Suprapubic skin (tissue), 4 donors: ENCODE measurements around the gene SLCO3A1. TPM values are rescaled to one million over a fixed set of nuclear protein-coding genes. Genes with fewer than 3 reads are reported as not detected.

Experiments
- DNase-seq, 2 donors: peaks; one replicate each; pipeline ENCODE4 v3.0.0-alpha.2; 2019; ENCODE audit warnings: low spot score in 2 of 2
- H3K27ac ChIP-seq: fragments of 200-600 bp; sonication (generic); one replicate; pipeline ENCODE4 v1.5.1; 2019
- H3K27me3 ChIP-seq: fragments of 200-600 bp; sonication (generic); one replicate; pipeline ENCODE4 v1.5.1; 2019
- H3K36me3 ChIP-seq: fragments of 200-600 bp; sonication (generic); one replicate; pipeline ENCODE4 v1.5.1; 2019
- H3K4me1 ChIP-seq: fragments of 200-600 bp; sonication (generic); one replicate; pipeline ENCODE4 v1.5.1; 2019
- H3K4me3 ChIP-seq: fragments of 200-600 bp; sonication (generic); one replicate; pipeline ENCODE4 v1.5.1; 2019; ENCODE audit warnings: mild to moderate bottlenecking
- H3K9me3 ChIP-seq: fragments of 200-600 bp; sonication (generic); one replicate; pipeline ENCODE4 v1.5.1; 2019
- EP300 ChIP-seq: sonication (generic); formaldehyde crosslinking; IDR thresholded peaks from one replicate; pipeline ENCODE4 v1.6.1; 2017; ENCODE audit warnings: antibody characterized with exemption
- POLR2A ChIP-seq, 2 donors: fragments of 450-650 bp; IDR thresholded peaks; one replicate each; pipeline ENCODE4 v1.6.1; 2017; ENCODE audit warnings: antibody characterized with exemption in 2 of 2, mild to moderate bottlenecking in 2 of 2, moderate library complexity in 2 of 2
- POLR2AphosphoS5 ChIP-seq, 3 donors: sonication (generic); formaldehyde crosslinking; IDR thresholded peaks; one replicate each; pipeline ENCODE4 v1.6.1; 2017; ENCODE audit warnings: antibody characterized with exemption in 3 of 3
- WGBS: methylation state at CpG from one replicate; pipeline ENCODE4 v1.1.5; 2018; 5-methylcytosine and 5-hydroxymethylcytosine counted together
- total RNA-seq, 4 donors: library from RNA; depleted of rRNA; stranded (reverse); fragments of >200 nt; gene quantifications; one replicate each; pipeline ENCODE4 v1.1.0, GENCODE V29; 2016
- TF ChIP-seq, protein P1 (sequence below), 2 donors: fragments of 200-600 bp in 1 of 2; fragments of 450-650 bp in 1 of 2; sonication (generic) in 1 of 2; IDR thresholded peaks; one replicate each; pipeline ENCODE4 v1.5.1; 2016 to 2019; ENCODE audit warnings: antibody characterized with exemption in 2 of 2, mild to moderate bottlenecking in 1 of 2, moderate library complexity in 1 of 2

Gene SLCO3A1
- total RNA-seq, 4 donors from 2014 or later: 29.0 to 131 (median 44.6) TPM

DNA sequence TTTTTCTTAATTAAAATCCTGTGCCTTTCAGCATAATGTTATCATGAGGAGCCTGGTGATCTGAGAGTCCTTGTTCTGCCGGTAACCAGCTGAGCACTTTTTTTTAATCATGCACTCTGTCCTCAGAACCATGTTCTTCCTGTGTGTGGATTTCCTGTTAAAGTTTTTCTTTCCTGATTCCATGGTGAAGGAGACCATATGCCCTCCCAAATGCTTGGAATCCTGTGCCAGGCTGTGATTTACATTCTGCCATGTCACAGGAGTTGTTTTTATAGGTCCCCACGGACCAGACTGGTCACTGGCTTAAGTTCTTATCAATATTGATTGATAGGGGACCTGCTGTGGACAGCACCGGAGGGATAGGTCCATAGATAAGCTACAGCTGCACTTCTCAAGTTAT lies 257.8 kb downstream of the SLCO3A1 start:
- H3K36me3 ChIP-seq: peaks cover 10% of the 10 kb centered on the region
- no peak overlapping the region for H3K27ac ChIP-seq
- no peak for DNase-seq
- no peak overlapping the region for H3K4me3 ChIP-seq
- no peaks in the 10 kb centered on the region for H3K27me3 ChIP-seq
- H3K9me3 ChIP-seq: no peaks in the 10 kb centered on the region
- WGBS: 79% methylated on average over 3 of the region's 3 CpGs
- TF ChIP-seq POLR2A (IDR thresholded peaks at IDR 0.05) (no peak), EP300 (no peak), POLR2AphosphoS5 (IDR thresholded peaks at IDR 0.05) (no peak)
- TF ChIP-seq, protein P1, sequence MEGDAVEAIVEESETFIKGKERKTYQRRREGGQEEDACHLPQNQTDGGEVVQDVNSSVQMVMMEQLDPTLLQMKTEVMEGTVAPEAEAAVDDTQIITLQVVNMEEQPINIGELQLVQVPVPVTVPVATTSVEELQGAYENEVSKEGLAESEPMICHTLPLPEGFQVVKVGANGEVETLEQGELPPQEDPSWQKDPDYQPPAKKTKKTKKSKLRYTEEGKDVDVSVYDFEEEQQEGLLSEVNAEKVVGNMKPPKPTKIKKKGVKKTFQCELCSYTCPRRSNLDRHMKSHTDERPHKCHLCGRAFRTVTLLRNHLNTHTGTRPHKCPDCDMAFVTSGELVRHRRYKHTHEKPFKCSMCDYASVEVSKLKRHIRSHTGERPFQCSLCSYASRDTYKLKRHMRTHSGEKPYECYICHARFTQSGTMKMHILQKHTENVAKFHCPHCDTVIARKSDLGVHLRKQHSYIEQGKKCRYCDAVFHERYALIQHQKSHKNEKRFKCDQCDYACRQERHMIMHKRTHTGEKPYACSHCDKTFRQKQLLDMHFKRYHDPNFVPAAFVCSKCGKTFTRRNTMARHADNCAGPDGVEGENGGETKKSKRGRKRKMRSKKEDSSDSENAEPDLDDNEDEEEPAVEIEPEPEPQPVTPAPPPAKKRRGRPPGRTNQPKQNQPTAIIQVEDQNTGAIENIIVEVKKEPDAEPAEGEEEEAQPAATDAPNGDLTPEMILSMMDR (IDR thresholded peaks at IDR 0.05): no peak
- H3K4me1 ChIP-seq: peaks cover 11% of the 10 kb centered on the region

DNA sequence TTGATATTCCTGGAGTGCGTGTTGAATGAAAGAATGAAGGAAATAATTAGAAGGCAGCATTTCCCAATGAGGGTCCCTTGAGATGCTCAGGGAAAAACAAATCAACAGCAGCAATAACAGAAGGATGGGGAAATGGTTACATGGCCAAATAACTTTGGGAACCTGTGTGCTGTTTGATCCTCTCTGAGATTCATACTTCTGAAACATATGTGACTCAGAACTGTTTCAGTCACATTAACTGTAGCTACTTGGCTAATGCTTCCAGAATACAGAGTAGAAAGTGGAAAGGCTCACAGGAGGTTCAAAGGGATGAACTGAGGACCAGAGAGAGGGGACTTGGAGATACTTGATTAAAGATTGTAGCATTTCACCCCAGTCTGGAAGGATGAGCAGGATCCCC lies 258.2 kb downstream of the SLCO3A1 start:
- Histone ChIP-seq H3K27me3 (no peaks in the 10 kb centered on the region), H3K4me1 (peaks cover 15% of the 10 kb centered on the region), H3K9me3 (no peaks in the 10 kb centered on the region), H3K27ac (no peak overlapping the region), H3K4me3 (no peak overlapping the region), H3K36me3 (peaks cover 6% of the 10 kb centered on the region)
- 70% methylated on average over 1 of the region's 1 CpG for WGBS
- no peak for TF ChIP-seq POLR2A (IDR thresholded peaks at IDR 0.05)
- no peak for TF ChIP-seq EP300
- no peak for TF ChIP-seq POLR2AphosphoS5 (IDR thresholded peaks at IDR 0.05)
- TF ChIP-seq, protein P1 (IDR thresholded peaks at IDR 0.05): no peak
- no peak for DNase-seq

DNA sequence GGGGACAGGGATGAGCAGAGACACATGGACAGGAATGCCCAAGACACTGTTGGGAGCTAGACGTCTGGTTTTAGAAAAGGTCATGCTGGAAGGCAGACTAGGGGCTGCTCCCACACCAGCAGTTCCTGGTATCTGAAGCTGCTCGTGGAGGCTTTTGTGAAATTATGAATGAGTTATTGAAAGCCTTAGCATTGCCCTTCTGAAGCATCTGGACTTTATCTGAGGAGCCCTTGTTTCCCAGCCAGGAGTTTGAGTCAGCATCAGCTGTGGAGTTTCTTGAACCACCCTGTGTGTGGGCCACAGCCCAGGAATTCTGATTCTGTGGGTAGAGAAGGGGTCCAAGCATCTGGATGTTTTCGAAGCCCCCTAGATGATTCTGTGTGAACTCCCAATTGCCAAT lies 258.7 kb downstream of the SLCO3A1 start:
- H3K9me3 ChIP-seq: no peaks in the 10 kb centered on the region
- TF ChIP-seq EP300 (no peak), POLR2AphosphoS5 (IDR thresholded peaks at IDR 0.05) (no peak), POLR2A (IDR thresholded peaks at IDR 0.05) (no peak)
- TF ChIP-seq, protein P1 (IDR thresholded peaks at IDR 0.05): no peak
- DNase-seq: no peak
- H3K27ac ChIP-seq: no peak overlapping the region
- no peak overlapping the region for H3K4me3 ChIP-seq
- no peaks in the 10 kb centered on the region for H3K27me3 ChIP-seq
- WGBS: 42% methylated on average over 3 of the region's 3 CpGs
- H3K4me1 ChIP-seq: peaks cover 19% of the 10 kb centered on the region
- peaks cover 4% of the 10 kb centered on the region for H3K36me3 ChIP-seq

DNA sequence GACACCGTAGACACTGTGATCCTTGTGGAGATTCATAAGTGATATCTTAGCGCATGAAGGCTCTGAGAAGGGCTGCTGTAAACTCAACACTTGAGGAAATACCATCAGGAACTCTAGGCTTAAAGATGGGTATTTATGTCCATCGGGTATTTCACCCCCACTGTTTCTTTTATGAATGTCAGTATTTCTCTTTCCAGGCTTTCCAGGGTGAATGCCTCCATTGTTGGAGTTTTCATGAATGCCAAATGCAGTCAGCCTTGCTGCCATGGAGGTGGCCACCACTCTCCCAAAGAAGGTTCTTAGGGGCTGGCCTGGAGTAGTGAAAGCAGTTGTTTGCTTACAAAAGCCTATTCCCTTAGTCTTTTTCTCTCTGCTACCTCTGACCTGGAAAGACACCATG lies 259.2 kb downstream of the SLCO3A1 start:
- Histone ChIP-seq H3K4me1 (peaks cover 23% of the 10 kb centered on the region), H3K9me3 (no peaks in the 10 kb centered on the region), H3K27ac (no peak overlapping the region), H3K27me3 (no peaks in the 10 kb centered on the region), H3K4me3 (no peak overlapping the region), H3K36me3 (peaks cover 4% of the 10 kb centered on the region)
- no peak for DNase-seq
- no peak for TF ChIP-seq POLR2A (IDR thresholded peaks at IDR 0.05)
- no peak for TF ChIP-seq EP300
- TF ChIP-seq, protein P1 (IDR thresholded peaks at IDR 0.05): no peak
- no peak for TF ChIP-seq POLR2AphosphoS5 (IDR thresholded peaks at IDR 0.05)
- WGBS: 84% methylated on average over 3 of the region's 3 CpGs

DNA sequence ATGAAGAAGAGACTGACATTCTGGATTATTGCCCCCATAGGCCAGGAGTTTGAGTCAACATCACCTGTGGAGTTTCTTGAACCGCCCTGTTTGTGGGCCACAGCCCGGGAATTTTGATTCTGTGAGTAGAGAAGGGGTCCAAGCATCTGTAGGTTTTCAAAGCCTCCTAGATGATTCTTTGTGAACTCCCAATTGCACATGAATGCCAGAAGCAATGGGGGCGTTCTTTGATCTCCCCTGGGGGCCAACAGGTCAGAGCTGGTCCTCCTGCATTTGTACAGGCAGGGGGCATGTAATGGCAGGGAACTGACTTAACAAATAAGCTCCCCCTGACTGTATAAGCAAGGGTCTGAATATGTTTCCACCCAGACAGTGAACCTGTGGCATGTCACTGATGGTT lies 260.3 kb downstream of the SLCO3A1 start:
- WGBS: 61% methylated on average over 3 of the region's 3 CpGs
- Histone ChIP-seq H3K9me3 (no peaks in the 10 kb centered on the region), H3K4me3 (no peak overlapping the region), H3K27me3 (no peaks in the 10 kb centered on the region), H3K4me1 (peaks cover 26% of the 10 kb centered on the region), H3K36me3 (peaks cover 4% of the 10 kb centered on the region), H3K27ac (no peak overlapping the region)
- DNase-seq: no peak
- TF ChIP-seq POLR2AphosphoS5 (IDR thresholded peaks at IDR 0.05) (no peak), EP300 (no peak), POLR2A (IDR thresholded peaks at IDR 0.05) (no peak)
- TF ChIP-seq, protein P1 (IDR thresholded peaks at IDR 0.05): no peak
